ENCODE data around the gene CGB1. TPM values are rescaled to one million over a fixed set of nuclear protein-coding genes. Genes with fewer than 3 reads are reported as not detected.
"Not testable (repeated sequence)": the region's sequence is repeated elsewhere in the genome, so short reads cannot be mapped to it uniquely, and the experiment has no call there.

The CGB1 gene
- not detected for total RNA-seq

DNA sequence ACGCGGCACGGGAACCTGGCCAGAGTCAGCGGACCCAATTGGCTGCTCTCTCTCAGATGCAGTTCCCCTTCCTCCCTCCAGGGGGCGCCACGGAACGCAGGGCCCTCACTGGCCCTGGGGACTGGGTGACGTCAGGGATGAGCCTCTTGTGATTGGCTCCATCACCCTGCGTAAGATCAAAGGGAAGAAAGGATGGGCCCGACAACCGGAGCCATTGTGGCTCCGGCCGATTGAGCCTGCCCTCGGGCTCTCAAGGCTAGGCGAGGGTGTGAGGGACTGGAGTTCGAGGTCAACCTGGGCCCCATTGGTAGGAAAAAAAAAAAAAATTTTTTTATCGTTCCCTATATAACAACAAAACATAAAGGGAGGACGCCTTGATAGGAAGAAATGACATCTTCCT, at the start of gene CGB1:
CGB1 (minus strand) TSS at position 81 of the 400 bp plus-strand sequence. CDS start 184 bp downstream, outside the sequence.
- not testable (repeated sequence) for DNase-seq (ENCODE audit: low spot score)

- no peak for DNase-seq (ENCODE audit: low spot score)
These were observed 49.6 kb upstream of the CGB1 start for GRCh38 chr19:49086296-49086695.

DNA sequence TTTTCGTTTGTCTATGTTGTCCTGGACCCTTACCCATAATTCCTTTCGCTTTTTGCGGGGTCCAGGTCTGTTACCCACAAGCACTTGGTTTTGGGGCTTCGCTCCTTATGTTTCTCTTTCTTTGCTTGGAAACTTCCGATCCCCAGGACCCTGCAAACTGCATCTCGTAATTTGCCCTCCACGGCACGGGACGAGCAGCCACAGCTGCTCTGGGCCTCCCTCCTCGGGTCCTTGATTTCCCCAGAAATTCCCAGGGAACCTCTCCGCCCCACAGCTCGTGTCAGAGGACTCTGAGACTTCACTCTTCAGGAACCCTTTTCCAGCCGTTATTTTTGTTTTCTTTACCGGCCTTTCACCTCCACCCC, 49.2 kb upstream of the CGB1 start:
- DNase-seq (ENCODE audit: low spot score): no peak

GRCh38 chr19:49085020-49085867, 48.5 kb upstream of the CGB1 start, which contains the start of gene SNRNP70:
Gene SNRNP70 (plus strand): TSS chr19:49085451. CDS start chr19:49086415, 964 bp downstream.
- DNase-seq (ENCODE audit: low spot score): peak; percentile 99

GRCh38 chr19:49084206-49085019, 47.7 kb upstream of the CGB1 start:
- no peak for DNase-seq (ENCODE audit: low spot score)

DNA sequence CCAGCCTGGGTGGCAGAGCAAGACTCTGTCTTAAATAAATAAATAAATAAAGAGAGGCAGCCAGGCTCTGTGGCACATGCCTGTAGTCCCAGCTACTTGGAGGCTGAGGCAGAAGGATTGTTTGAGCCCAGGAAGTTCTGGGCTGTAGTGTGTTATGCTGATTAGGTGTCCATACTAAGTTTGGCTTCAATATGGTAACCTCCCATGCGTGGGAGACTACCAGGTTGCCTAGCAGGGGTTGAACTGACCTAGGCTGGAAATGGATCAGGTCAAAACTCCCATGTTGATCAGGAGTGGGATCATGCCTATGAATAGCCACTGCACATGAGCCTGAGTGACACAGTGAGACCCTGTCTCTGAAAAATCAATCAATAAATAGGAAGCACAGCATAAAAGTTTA, 44.6 kb upstream of the CGB1 start:
- DNase-seq (ENCODE audit: low spot score): no peak

GRCh38 chr19:49080392-49080791, 43.7 kb upstream of the CGB1 start:
- DNase-seq (ENCODE audit: low spot score): no peak

DNA sequence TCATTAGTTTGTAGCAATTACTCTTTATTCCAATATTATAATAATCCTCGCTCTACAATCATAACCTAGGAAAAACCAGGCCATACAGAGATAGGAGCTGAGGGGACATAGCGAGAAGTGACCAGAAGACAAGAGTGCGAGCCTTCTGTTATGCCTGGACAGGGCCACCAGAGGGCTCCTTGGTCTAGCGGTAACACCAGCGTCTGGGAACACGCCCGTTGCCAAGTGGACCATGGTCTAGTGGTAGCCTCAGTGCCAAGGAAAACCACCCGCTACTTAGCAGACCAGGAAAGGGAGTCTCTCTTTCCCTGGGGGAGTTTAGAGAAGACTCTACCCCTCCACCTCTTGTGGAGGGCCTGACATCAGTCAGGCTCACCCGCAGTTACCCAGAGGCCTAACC, 38.2 kb upstream of the CGB1 start:
- not testable (repeated sequence) for DNase-seq (ENCODE audit: low spot score)

DNA sequence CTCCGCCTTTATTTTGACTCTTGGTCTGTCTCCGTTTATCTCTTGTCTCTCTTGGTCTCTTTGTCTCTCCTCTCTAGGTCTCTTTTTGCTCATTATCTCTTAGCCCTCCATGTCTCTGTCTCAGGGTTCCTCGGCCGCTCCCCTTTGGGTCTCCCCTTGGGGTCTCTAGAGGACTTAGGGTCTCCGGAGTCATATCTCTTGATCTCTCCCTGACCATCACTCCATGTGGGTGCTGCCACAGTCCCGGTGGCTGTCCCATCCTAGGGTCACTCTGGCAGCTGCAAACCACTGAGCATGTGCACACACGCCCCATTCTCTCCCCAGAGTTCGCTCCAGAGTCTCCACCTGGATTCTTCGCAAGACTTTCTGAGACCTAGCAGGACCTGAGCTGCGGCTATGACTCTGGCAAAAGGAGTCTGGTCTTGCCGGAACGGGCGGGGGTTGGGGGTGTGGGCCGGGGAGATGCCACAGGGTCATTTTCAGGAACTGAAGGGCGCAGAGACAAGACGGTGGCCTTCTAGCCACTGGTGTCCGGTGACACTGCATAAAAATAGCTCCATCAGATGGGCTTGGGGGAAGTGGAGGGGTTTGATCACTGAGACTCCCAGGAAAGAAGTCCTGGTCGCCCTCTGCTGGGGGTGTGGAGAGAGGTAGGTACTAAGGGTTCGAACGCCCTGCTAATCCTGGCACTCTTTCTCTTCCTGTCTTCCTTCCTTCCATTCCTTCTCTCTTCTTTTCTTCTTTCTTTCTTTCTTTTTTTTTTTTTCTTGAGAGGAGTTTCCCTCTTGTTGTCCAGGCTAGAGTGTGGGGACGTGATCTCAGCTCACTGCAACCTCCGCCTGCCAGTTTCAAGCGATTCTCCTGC, 37.1 kb upstream of the CGB1 start:
- DNase-seq (ENCODE audit: low spot score): no peak

DNA sequence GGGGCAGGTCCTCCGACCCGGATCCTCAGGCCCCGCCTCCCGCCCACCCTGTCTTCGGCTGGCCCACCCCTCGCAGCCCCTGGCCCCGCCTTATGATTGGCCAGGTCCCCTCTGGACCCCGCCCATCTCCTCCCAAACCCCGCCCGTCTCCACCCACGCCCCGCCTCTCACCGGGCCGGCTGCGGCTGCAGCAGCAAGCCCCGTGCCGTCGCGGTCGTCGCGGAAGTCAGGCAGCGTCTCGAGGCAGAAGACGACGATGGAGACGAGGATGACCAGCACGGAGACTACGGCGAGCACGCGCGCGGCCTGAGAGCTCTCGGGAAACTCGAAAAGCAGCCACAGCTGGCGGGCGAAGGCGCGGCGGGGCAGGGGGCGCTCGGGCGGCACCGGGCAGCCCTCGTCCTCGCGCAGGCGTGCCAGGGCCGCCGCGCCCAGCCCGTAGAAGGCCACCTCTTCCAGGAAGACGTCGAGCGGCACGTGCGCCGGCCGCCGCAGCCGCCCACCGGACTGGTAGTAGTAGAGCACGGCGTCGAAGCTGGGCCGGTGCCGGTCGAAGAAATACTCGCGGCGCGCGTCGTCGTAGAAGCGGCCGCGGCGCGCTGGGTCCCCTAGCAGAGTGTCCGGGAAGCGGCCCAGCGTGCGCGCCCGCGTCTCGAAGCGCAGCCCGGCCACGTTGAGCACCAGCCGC, 35.3 kb upstream of the CGB1 start:
- no peak for DNase-seq (ENCODE audit: low spot score)

GRCh38 chr19:49070416-49070815, 33.7 kb upstream of the CGB1 start:
- DNase-seq (ENCODE audit: low spot score): no peak

GRCh38 chr19:49069026-49069425, 32.3 kb upstream of the CGB1 start:
- no peak for DNase-seq (ENCODE audit: low spot score)

DNA sequence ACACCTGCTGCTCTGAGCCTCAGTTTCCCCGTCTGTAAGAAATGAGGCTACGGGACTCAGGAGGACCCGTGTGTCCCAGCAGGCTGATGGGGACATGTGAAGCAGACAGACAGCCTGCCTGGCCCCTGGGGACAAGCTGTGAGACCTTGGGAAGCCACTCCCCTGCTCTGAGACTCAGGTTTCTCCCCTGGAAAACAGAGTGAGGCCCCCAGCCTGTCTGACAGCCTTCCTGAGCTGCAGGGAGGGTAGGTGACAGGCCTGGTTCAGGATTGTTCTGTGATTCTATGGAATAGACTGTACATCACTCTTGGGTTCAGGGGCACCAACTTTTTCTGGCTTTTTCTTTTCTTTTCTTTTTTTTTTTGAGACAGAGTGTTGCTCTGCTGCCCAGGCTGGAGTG, 30.9 kb upstream of the CGB1 start:
- no peak for DNase-seq (ENCODE audit: low spot score)

DNA sequence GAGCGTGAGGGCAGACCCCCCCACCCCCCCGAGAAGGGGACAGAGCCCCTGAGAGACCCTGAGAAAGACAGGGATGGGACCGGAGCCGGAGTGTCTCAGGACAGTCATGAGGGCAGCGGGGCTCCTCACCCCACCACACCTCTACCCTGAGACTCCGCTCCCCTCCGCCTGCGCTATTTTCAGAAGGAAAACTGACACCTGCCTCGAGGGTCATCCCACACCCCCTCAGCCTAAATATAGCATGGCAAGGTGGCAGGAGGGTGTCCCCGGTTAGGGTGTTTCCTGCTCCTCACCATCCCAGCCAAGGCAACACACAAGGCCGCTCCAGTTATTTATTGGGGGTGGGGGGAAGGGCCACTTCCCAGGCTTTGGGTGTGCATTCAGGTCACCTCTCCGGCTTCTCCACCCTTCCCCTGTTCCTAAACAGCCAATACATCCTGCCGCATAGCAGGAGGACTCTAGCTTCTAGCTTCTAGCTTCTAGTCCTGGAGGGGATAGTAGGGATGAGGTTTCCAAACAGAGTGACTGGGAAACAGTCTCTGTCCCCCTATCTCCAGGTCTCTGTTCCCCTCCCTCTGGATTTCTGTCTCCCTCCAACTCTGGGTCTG, 29.3 kb upstream of the CGB1 start:
- no peak for DNase-seq (ENCODE audit: low spot score)

- no peak for DNase-seq (ENCODE audit: low spot score)
These were observed 28.3 kb upstream of the CGB1 start, which contains the start of gene NTF4 for GRCh38 chr19:49064768-49065611. Gene NTF4 (minus strand): TSS chr19:49064818. CDS start chr19:49061997, 2,821 bp downstream.

DNA sequence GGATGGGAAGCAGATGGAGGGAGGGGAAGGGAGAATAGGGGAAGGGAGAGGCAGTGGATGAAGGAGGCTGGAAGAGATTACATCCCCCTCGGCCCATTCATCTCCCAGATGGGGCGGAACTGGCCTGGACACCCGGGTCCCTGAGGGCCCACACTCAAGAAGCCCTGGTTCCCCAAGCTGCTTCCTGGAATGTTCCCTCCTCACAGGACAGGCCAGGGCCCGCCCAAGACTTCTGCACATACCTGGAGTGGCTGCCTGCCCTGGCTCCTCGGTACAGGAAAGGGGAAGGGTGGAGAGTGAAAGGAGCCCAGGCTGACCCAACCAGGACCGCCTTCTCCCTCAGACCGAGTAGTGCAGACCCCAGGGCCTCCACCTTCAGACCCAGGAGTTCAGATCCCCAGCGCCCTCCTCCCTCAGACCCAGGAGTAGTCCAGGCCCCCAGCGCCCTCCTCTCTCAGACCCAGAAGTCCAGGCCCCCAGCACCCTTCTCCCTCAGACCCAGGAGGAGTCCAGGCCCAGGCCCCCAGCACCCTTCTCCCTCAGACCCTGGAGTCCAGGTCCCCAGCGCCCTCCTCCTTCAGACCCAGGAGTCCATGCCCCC, 27.4 kb upstream of the CGB1 start:
- peak; percentile 79 for DNase-seq (ENCODE audit: low spot score)

DNA sequence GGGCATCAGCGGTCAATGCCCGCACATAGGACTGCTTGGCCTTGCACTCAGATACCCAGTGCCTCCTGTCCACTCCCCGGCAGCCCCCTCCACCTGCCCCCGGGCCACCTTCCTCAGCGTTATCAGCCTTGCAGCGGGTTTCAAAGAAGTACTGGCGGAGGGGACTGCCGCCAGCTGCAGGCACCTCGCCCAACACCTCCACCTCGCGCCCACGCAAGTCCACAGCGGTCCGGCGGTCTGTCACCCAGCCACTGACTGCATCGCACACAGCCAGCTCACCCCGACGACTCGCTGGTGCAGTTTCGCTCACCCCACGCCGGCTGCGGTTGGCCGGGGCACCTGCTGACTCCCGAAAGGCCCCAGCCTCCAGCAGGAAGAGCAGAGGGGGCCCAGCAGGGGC, 24.8 kb upstream of the CGB1 start:
- no peak for DNase-seq (ENCODE audit: low spot score)

GRCh38 chr19:49061000-49061399, 24.3 kb upstream of the CGB1 start:
- DNase-seq (ENCODE audit: low spot score): no peak

DNA sequence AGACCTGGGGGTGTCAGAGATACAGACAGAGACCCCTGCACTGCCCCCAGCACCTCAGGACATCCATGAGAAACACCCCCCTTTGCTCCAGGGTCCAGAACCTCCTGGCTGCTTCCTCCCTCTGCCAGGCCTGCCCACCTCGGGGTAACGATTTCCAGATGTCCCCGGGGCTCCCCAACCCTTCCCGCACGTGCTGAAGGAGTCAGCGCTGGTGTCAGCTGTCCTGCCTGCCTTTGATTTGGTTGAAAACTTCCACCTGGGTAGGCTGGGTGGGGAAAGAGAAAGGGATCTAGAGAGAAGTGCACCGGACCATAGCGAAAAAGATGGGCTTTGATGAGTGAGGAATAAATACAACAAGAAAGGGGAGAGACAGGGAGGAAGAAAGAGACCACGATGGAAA, 22.4 kb upstream of the CGB1 start:
- no peak for DNase-seq (ENCODE audit: low spot score)

All from ureter (tissue), 1 donor.